Gastrocnemius medialis (tissue), 4 donors: ENCODE data around the gene PANK3.

Experiments
- CTCF ChIP-seq, 5 experiments: fragments of 450-650 bp in 3 of 5; fragments of 200-600 bp in 2 of 5; sonication (generic) in 2 of 5; IDR thresholded peaks in 4 of 5; conservative IDR thresholded peaks in 1 of 5; 1 replicate in 4 of 5; 2 replicates in 1 of 5; pipeline ENCODE4 v1.5.1; 2016 to 2019; ENCODE audit warnings: antibody characterized with exemption in 5 of 5, mild to moderate bottlenecking in 3 of 5, moderate library complexity in 3 of 5
- POLR2A ChIP-seq, 2 donors: fragments of 450-650 bp; IDR thresholded peaks; one replicate each; pipeline ENCODE4 v1.6.1; 2017; ENCODE audit warnings: antibody characterized with exemption in 2 of 2, mild to moderate bottlenecking in 2 of 2, moderate library complexity in 2 of 2

- no peak for TF ChIP-seq CTCF (IDR thresholded peaks at IDR 0.05 in 4 of 5, conservative IDR thresholded peaks at IDR 0.05 in 1 of 5)
- TF ChIP-seq POLR2A (IDR thresholded peaks at IDR 0.05) = no peak
Observed at GRCh38 chr5:168530621-168531150, 48.5 kb downstream of the PANK3 start.
